ENCODE measurements around the gene PCDHGB3.

- TF ChIP-seq FOXP4 (CRISPR knock-in tag; IDR thresholded peaks at IDR 0.05) (no peak), TP53 (CRISPR knock-in tag; IDR thresholded peaks at IDR 0.05) (no peak), TEAD4 (CRISPR knock-in tag; IDR thresholded peaks at IDR 0.05) (no peak)
- TF ChIP-seq, protein P1, sequence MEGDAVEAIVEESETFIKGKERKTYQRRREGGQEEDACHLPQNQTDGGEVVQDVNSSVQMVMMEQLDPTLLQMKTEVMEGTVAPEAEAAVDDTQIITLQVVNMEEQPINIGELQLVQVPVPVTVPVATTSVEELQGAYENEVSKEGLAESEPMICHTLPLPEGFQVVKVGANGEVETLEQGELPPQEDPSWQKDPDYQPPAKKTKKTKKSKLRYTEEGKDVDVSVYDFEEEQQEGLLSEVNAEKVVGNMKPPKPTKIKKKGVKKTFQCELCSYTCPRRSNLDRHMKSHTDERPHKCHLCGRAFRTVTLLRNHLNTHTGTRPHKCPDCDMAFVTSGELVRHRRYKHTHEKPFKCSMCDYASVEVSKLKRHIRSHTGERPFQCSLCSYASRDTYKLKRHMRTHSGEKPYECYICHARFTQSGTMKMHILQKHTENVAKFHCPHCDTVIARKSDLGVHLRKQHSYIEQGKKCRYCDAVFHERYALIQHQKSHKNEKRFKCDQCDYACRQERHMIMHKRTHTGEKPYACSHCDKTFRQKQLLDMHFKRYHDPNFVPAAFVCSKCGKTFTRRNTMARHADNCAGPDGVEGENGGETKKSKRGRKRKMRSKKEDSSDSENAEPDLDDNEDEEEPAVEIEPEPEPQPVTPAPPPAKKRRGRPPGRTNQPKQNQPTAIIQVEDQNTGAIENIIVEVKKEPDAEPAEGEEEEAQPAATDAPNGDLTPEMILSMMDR (IDR thresholded peaks at IDR 0.05) = no peak
- TF ChIP-seq, protein P2, sequence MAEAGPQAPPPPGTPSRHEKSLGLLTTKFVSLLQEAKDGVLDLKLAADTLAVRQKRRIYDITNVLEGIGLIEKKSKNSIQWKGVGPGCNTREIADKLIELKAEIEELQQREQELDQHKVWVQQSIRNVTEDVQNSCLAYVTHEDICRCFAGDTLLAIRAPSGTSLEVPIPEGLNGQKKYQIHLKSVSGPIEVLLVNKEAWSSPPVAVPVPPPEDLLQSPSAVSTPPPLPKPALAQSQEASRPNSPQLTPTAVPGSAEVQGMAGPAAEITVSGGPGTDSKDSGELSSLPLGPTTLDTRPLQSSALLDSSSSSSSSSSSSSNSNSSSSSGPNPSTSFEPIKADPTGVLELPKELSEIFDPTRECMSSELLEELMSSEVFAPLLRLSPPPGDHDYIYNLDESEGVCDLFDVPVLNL (CRISPR knock-in tag; IDR thresholded peaks at IDR 0.05; ENCODE audit: borderline replicate concordance, low read depth) = no peak
- TF ChIP-seq, protein P3, sequence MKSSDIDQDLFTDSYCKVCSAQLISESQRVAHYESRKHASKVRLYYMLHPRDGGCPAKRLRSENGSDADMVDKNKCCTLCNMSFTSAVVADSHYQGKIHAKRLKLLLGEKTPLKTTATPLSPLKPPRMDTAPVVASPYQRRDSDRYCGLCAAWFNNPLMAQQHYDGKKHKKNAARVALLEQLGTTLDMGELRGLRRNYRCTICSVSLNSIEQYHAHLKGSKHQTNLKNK (CRISPR knock-in tag; IDR thresholded peaks at IDR 0.05) = no peak
Observed at GRCh38 chr5:141382469-141383294, 12.6 kb downstream of the PCDHGB3 start, which contains the start of gene PCDHGA7.

Measured in WTC11 (cell line).